GM10847 (cell line): ENCODE results near the gene DUSP2.

Source experiments
- POLR2A ChIP-seq: IDR thresholded peaks from 2 replicates; pipeline ENCODE4 v1.6.1; 2011; ENCODE audit not compliant: insufficient read length; ENCODE audit errors: extremely low read depth

Gene DUSP2

DNA sequence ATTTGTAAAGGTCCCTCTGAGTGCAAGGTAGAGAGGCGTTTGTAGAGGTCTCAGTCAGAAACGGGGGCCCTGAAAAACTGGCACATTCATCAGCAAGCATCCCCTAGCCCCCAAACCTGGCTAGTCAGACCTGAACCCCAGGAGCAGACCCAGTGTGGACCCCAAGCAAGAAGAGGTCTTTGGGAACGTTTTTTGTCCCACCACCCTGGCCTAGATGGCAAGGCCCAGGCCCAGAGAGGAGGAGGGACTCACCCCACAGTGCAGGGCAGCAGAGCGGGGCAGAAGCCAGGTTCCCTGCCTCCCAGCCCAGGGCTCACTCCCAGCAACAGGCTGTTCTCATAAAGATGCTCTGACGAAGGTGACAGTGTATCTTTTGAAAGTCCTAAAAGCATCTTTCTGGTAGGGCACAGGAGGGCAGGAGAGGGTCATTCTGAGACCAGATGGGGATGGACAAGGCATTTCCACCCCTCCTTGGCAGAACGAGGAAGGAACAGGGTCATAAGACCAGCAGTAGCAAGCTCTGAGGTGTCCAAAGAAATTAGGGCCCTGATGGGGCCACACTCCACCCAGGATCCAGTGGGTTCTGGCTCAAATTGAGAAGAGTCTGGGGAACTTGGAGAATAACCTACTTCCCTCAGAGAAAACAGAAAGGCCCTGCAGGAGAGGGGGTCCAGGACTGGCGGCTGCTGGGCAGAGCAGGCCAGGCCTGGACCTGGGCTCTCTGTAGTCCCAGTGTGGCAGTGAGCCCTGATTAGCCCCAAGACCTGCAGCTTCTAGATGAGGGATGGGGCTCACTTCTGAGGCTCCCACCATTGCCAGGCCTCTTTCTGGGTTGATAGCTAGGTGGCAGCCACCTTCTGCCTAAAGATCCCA, 47.1 kb downstream of the DUSP2 start:
- no peak for TF ChIP-seq POLR2A

DNA sequence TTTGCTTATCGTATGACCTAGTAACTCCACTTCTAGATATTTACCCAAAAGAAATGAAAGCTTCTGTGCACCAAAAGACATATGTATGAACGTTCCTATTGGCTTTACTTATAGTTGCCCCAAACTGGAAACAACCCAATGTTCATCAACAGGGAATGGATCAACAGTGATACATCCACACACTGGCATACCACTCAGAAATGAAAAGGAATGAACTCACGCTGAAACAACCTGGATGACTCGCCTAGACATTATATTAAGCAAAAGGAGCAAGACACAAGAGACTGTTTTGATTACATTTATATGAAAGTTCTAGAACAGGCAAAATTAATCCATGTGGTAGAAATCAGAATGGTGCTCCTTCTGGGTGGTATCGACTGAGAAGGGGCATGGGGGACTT, 47.8 kb downstream of the DUSP2 start:
- no peak for TF ChIP-seq POLR2A

DNA sequence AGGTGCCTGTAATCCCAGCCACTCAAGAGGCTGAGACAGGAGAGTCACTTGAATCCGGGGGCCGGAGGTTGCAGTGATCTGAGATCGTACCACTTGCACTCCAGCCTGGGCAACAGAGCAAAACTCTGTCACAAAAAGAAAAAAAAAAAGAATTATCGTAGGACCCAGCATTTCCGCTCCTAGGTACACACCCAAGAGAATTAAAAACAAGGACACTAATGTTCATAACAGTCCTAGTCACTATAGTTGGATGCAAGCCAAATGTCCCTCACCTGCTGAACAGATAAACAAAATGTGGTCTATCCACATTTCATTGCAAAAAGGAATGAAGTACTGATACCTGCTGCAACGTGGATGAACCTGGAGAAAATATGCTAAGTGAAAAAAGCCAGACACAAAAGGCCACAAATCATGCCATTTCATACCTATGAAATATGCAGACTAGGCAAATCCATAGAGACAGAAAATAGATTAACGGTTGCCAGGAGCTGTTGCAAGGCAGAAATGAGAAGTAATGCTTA, 50.1 kb downstream of the DUSP2 start:
- no peak for TF ChIP-seq POLR2A

DNA sequence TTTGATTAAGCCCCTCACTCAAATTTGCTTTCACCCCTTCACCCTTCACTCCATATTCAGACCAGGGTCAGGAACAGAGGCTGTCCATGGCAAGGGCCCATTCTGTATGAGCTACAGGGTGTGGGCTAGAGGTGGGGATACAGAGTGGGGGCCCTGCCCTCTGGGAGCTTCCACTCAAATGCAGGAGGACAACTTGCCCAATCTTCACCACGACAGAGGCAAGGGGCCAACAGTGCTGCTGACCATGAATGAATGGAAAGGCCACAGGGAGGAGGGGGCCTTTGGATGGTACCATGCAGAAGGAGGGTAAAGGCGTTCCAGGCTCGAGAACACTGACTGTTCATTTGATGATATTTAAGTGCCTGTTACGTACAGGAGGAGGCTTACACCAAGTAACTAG, 51.7 kb downstream of the DUSP2 start:
- TF ChIP-seq POLR2A = no peak
